Neutrophil (primary cell): ENCODE results near the gene ZNF202.
"Not testable (repeated sequence)": the region's sequence is repeated elsewhere in the genome, so short reads cannot be mapped to it uniquely, and the experiment has no call there.

ENCODE experiments used
- H3K27ac ChIP-seq: fragments of 200-600 bp; sonication (generic); 2 replicates; pipeline ENCODE4 v1.5.1; 2016; ENCODE audit warnings: mild to moderate bottlenecking, moderate library complexity
- H3K27me3 ChIP-seq: fragments of 200-600 bp; sonication (generic); 2 replicates; pipeline ENCODE4 v1.6.0; 2016; ENCODE audit warnings: mild to moderate bottlenecking
- H3K36me3 ChIP-seq: fragments of 200-600 bp; sonication (generic); 2 replicates; pipeline ENCODE4 v1.5.1; 2017
- H3K4me1 ChIP-seq, 2 experiments: fragments of 200-600 bp in 1 of 2; sonication (generic) in 1 of 2; 1 replicate in 1 of 2; 2 replicates in 1 of 2; pipeline versions ENCODE4 v1.5.1 to v1.6.1; 2013 to 2016; ENCODE audit warnings: low read depth in 1 of 2, low read length in 1 of 2, mild to moderate bottlenecking in 1 of 2, moderate library complexity in 1 of 2; ENCODE audit not compliant: control insufficient read depth in 1 of 2, insufficient read depth in 1 of 2
- H3K4me3 ChIP-seq, 2 experiments: fragments of 200-600 bp in 1 of 2; sonication (generic) in 1 of 2; 1 replicate in 1 of 2; 2 replicates in 1 of 2; pipeline ENCODE4 v1.5.1; 2013 to 2016; ENCODE audit warnings: low read depth in 1 of 2, low read length in 1 of 2, mild to moderate bottlenecking in 1 of 2, moderate library complexity in 1 of 2
- H3K9me3 ChIP-seq: fragments of 200-600 bp; sonication (generic); 2 replicates; pipeline ENCODE4 v1.5.1; 2016
- CTCF ChIP-seq: fragments of 200-600 bp; sonication (generic); IDR thresholded peaks from 2 replicates; pipeline ENCODE4 v1.5.1; 2016; ENCODE audit warnings: antibody characterized with exemption

Gene ZNF202

GRCh38 chr11:123718469-123718868 is 23.0 kb downstream of the ZNF202 start:
- Histone ChIP-seq H3K27me3 (peaks cover 22% of the 10 kb centered on the region), H3K4me3 (no peak overlapping the region), H3K9me3 (no peaks in the 10 kb centered on the region), H3K4me1 (peaks cover 5 to 8% of the 10 kb centered on the region in 2 experiments), H3K36me3 (no peaks in the 10 kb centered on the region), H3K27ac (no peak overlapping the region)
- no peak for TF ChIP-seq CTCF

- H3K9me3 ChIP-seq: no peaks in the 10 kb centered on the region
- no peak overlapping the region for H3K4me3 ChIP-seq
- no peaks in the 10 kb centered on the region for H3K36me3 ChIP-seq
- peaks cover 5 to 8% of the 10 kb centered on the region in 2 experiments for H3K4me1 ChIP-seq
- peaks cover 22% of the 10 kb centered on the region for H3K27me3 ChIP-seq
- no peak overlapping the region for H3K27ac ChIP-seq
- no peak for TF ChIP-seq CTCF
Measured at GRCh38 chr11:123718063-123718462, 23.4 kb downstream of the ZNF202 start.

- peaks cover 22% of the 10 kb centered on the region for H3K27me3 ChIP-seq
- H3K4me3 ChIP-seq, H3K4me1 ChIP-seq, H3K9me3 ChIP-seq, H3K27ac ChIP-seq, H3K36me3 ChIP-seq: not testable (repeated sequence)
Measured at GRCh38 chr11:123712627-123713026, 28.8 kb downstream of the ZNF202 start.

GRCh38 chr11:123707606-123708205 is 33.8 kb downstream of the ZNF202 start:
- no peak overlapping the region for H3K4me3 ChIP-seq
- no peaks in the 10 kb centered on the region for H3K36me3 ChIP-seq
- no peaks in the 10 kb centered on the region for H3K4me1 ChIP-seq
- H3K27me3 ChIP-seq: no peaks in the 10 kb centered on the region
- H3K9me3 ChIP-seq: no peaks in the 10 kb centered on the region
- no peak for TF ChIP-seq CTCF
- H3K27ac ChIP-seq: no peak overlapping the region

- TF ChIP-seq CTCF: no peak
- no peaks in the 10 kb centered on the region for H3K27me3 ChIP-seq
- H3K36me3 ChIP-seq: no peaks in the 10 kb centered on the region
- H3K4me3 ChIP-seq: no peak overlapping the region
- H3K4me1 ChIP-seq: no peaks in the 10 kb centered on the region
- no peaks in the 10 kb centered on the region for H3K9me3 ChIP-seq
- no peak overlapping the region for H3K27ac ChIP-seq
Measured at GRCh38 chr11:123707206-123707605, 34.3 kb downstream of the ZNF202 start.

GRCh38 chr11:123704341-123704740 is 37.1 kb downstream of the ZNF202 start:
- Histone ChIP-seq H3K9me3 (no peaks in the 10 kb centered on the region), H3K36me3 (no peaks in the 10 kb centered on the region), H3K4me3 (no peak overlapping the region), H3K27me3 (no peaks in the 10 kb centered on the region), H3K27ac (no peak overlapping the region), H3K4me1 (no peaks in the 10 kb centered on the region)
- no peak for TF ChIP-seq CTCF
